ENCODE measurements around the gene APOBEC4. TPM values are rescaled to one million over a fixed set of nuclear protein-coding genes. Genes with fewer than 3 reads are reported as not detected.

Gene APOBEC4
- total RNA-seq, 1 experiment from 2014 or later: not detected

- DNase-seq (ENCODE audit: low read depth): peak; percentile 11
Observed at GRCh38 chr1:183675381-183675780, 22.3 kb upstream of the APOBEC4 start.

DNA sequence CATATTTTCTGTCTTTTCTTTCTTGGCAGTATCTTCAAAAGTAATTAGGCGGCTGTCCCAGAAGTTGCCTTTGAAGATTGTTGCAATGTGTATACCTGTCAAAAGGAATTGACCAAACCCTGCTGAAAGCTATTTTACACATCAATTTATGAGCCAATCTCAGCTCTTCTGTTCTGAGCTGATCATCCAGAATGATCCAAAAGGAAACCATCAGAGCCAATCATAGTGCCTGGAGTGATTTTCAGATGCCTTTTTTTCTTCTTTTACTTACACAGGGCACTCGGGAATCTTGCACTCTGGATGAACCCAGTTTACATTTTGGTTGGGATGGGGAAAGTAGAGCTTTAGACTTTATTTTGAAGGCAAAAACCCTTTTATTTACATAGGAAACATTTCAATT lies 21.8 kb upstream of the APOBEC4 start:
- no peak for DNase-seq (ENCODE audit: low read depth)

GRCh38 chr1:183674339-183674738 lies 21.2 kb upstream of the APOBEC4 start:
- DNase-seq (ENCODE audit: low read depth): no peak

GRCh38 chr1:183673605-183674323 lies 20.6 kb upstream of the APOBEC4 start:
- no peak for DNase-seq (ENCODE audit: low read depth)

DNA sequence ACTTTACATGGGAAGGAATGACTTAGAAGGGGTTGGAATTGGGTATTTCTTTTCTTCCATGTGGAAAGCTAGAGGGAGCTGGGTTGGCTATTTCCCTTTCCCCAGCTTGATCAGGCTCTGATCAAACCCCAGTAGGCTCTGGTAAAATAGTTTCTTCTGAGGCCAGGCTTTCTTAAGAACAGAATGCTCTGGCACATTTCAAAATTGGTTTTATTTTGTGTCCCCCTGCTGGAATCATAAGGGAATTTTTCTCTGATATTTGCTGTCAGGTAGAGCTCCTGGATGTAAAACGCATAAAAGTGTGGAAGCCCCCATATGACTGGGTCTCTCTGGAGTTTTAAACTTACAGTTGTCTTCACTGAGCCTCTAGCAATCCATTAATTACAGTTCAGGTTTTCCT lies 17.1 kb upstream of the APOBEC4 start:
- no peak for DNase-seq (ENCODE audit: low read depth)

- DNase-seq (ENCODE audit: low read depth): no peak
Observed at GRCh38 chr1:183656355-183656754, 3.2 kb upstream of the APOBEC4 start.

- DNase-seq (ENCODE audit: low read depth): peak; percentile 78
Observed at GRCh38 chr1:183655562-183656075, 2.5 kb upstream of the APOBEC4 start.

GRCh38 chr1:183654706-183655105 lies 1.6 kb upstream of the APOBEC4 start:
- peak; percentile 29 for DNase-seq (ENCODE audit: low read depth)

- DNase-seq (ENCODE audit: low read depth): no peak
Observed at GRCh38 chr1:183653876-183654451, 848 bp upstream of the APOBEC4 start.

DNA sequence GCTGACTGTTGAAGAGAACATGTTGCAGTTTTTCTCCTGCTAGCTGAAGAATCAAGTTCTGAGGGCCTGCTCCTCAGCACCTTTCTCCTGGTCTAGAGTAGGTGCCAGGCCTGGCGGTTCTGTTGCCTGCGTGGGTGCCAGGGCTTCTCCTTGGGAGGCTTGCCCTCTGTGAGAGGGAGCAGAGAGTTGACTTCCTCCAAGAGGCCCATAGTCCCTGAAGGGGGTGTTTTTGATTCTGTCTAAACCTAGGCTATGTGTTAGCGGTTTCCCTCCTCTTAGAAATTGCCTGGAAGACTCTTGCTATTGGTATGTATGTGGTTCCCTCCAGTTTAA lies 312 bp upstream of the APOBEC4 start:
- no peak for DNase-seq (ENCODE audit: low read depth)

DNA sequence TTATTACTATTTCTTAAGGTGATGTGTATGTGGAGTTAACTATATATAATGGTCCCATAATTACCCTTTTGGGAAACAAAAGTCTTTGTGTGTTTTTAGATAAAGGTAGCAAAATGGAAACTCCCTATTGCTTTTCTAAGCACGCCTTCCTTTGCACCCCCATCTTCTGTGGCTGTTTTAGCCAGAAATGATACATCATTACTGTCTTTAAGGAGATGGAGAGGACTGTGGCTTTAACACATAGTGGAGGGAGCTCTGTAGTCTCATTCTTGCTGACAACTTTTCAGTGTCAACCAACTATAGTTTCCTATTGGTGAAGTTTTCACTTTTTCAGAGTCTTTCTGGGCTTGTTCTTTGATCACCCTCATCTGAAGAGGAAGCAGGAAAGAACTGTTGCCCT lies 1.0 kb downstream of the APOBEC4 start:
- DNase-seq (ENCODE audit: low read depth): no peak

- no peak for DNase-seq (ENCODE audit: low read depth)
Observed at GRCh38 chr1:183651612-183652011, 1.5 kb downstream of the APOBEC4 start.

- no peak for DNase-seq (ENCODE audit: low read depth)
Observed at GRCh38 chr1:183648042-183648441, 5.1 kb downstream of the APOBEC4 start.

GRCh38 chr1:183646776-183647175 lies 6.3 kb downstream of the APOBEC4 start:
- no peak for DNase-seq (ENCODE audit: low read depth)

- no peak for DNase-seq (ENCODE audit: low read depth)
Observed at GRCh38 chr1:183645531-183645930, 7.6 kb downstream of the APOBEC4 start.

DNA sequence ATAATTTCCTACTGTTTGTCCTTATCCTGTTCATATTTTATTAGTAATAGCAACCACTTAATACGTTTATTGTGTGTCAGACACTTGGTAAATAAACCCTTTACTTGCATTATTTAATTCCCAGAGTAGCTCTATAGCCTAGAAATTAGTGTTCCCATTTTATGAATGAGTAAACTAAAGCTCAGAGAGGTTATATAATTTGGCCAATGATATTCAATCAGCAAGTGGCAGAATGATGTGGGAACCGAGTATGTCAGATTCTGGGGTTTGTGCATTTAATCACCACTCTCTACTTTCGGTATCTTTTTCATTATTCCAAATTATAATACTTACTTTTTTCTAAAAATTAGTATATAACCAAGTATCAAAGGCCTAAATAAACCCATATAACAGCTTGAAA lies 10.9 kb downstream of the APOBEC4 start:
- DNase-seq (ENCODE audit: low read depth): no peak

- no peak for DNase-seq (ENCODE audit: low read depth)
Observed at GRCh38 chr1:183640193-183640592, 12.9 kb downstream of the APOBEC4 start.

DNA sequence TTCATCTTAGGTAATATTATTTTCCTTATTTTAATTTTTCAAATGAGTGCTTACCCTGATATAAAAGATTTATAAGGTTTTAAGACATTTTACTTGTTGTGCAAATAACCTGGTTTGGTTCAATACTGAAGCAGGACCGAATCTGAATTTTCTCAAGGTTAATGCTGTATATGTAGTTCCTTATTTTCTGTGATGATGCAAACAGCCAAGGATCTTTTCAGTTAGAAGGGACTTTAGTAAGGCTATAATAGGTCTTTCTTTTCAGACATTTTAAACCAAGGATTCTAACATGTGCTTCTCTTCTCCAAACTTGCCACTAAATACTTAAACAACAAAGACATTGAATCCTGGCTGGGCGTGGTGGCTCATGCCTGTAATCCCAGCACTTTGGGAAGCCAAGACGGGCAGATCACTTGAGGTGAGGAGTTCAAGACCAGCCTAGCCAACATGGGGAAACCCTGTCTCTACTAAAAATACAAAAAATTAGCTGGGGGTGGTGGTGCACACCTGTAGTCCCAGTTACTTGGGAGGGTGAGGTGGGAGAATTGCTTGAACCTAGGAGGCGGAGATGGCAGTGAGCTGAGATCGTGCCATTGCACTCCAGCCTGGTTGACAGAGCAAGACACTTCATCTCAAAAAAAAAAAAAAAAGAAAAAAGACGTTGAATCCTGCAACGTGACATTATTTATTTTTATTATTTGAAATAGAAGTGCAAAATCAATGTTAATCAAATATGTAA lies 14.3 kb downstream of the APOBEC4 start:
- no peak for DNase-seq (ENCODE audit: low read depth)

DNA sequence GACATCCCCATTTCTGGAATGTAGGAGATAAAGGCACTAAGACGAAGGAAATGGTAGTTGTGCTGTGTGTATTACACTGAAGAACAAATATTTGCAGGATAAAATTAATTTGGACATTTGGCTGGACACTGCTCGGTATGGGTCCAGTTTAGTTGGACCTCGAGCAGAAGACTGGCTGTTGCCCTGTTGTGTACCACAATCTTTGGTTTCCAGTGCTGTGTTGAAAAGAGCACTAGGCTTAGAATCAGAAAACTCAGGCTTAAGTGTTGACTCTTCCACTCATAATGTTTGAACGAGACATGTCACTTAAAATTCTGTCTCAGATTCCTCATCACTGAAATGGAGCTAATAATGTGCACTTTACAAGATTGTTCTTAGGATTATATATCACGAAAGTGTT lies 16.3 kb downstream of the APOBEC4 start:
- no peak for DNase-seq (ENCODE audit: low read depth)

- DNase-seq (ENCODE audit: low read depth): no peak
Observed at GRCh38 chr1:183636334-183636682, 16.8 kb downstream of the APOBEC4 start.

DNA sequence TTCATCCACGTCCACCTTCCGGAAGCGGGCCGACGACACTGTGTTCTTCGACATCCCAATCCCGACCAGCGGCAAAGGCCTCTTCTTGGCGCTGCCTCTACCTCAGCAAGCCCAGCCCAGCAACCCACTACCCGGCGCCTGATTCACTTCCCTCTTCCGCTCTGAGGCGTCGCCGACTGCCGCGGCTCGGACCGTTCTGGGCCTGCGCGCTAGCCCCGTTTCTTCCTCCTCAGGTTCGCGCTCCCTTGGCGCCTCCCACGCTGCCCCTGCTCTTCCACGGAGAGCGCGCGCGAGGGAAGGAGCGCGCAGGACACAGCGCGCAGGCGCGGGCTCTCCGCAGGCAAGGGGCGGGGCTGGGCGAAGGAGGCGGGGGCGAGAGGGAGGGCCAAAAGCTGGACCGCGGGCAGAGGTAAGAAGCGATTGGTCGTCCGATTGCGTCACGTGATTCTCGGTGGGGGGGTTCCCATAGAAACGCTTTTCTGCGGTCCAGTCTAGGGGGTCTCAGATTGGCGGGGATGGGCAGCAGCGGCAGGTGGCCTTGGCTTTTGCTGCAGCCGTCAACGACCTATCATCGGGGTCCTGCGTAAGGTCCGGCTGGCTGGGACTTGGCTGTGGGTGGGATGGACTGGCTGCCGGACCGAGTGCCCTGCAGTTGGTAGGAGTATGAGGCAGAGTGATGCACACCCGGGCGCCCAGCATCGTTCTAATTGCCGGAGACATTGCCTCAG lies 17.3 kb downstream of the APOBEC4 start, which contains the start of gene ARPC5:
Gene ARPC5, minus strand, starts transcription at position 178 of the 728 bp plus-strand sequence. Its CDS starts 124 bp downstream, at position 54.
- peak; percentile 98 for DNase-seq (ENCODE audit: low read depth)

- peak; percentile 44 for DNase-seq (ENCODE audit: low read depth)
Observed at GRCh38 chr1:183635099-183635605, 18.0 kb downstream of the APOBEC4 start.
